GM21723 (cell line): ENCODE measurements around the gene BNIPL.
A peak's percentile ranks its signal among the peaks of the same experiment; 100 is the strongest.

Experiments used
- ATAC-seq: cut with Tn5 transposase; IDR thresholded peaks from one replicate; pipeline ENCODE4 v1.9.1; 2021; ENCODE audit warnings: mild to moderate bottlenecking, moderate library complexity; ENCODE audit not compliant: unreplicated experiment

The BNIPL gene

GRCh38 chr1:151009674-151010345, 26.6 kb upstream of the BNIPL start:
- no peak for ATAC-seq

GRCh38 chr1:151010346-151010726, 26.1 kb upstream of the BNIPL start:
- no peak for ATAC-seq

GRCh38 chr1:151011154-151011850, 25.1 kb upstream of the BNIPL start:
- ATAC-seq = no peak

- no peak for ATAC-seq
These were observed 23.5 kb upstream of the BNIPL start for GRCh38 chr1:151012684-151013471.

GRCh38 chr1:151013518-151013917, 22.9 kb upstream of the BNIPL start:
- ATAC-seq = no peak

GRCh38 chr1:151024540-151025146, 11.7 kb upstream of the BNIPL start:
- ATAC-seq = no peak

- ATAC-seq = no peak
These were observed 9.9 kb upstream of the BNIPL start for GRCh38 chr1:151026460-151026859.

GRCh38 chr1:151032164-151032563, 4.2 kb upstream of the BNIPL start:
- ATAC-seq = no peak

- ATAC-seq = no peak
These were observed 1.2 kb upstream of the BNIPL start for GRCh38 chr1:151035167-151035566.

- no peak for ATAC-seq
These were observed 646 bp downstream of the BNIPL start for GRCh38 chr1:151037032-151037431.

- ATAC-seq = no peak
These were observed 3.1 kb downstream of the BNIPL start for GRCh38 chr1:151039521-151039920.

- no peak for ATAC-seq
These were observed 6.8 kb downstream of the BNIPL start for GRCh38 chr1:151043163-151043562.

GRCh38 chr1:151047591-151047924, 11.2 kb downstream of the BNIPL start, which contains the start of gene C1orf56:
C1orf56 (plus strand) TSS chr1:151047751; CDS start chr1:151047848, 97 bp downstream.
- ATAC-seq = peak; percentile 51

GRCh38 chr1:151047925-151048644, 11.7 kb downstream of the BNIPL start:
- peak; percentile 75 for ATAC-seq

- ATAC-seq = no peak
These were observed 12.3 kb downstream of the BNIPL start for GRCh38 chr1:151048645-151049032.

GRCh38 chr1:151049458-151049857, 13.1 kb downstream of the BNIPL start:
- no peak for ATAC-seq

- ATAC-seq = no peak
These were observed 13.8 kb downstream of the BNIPL start for GRCh38 chr1:151050051-151050688.

GRCh38 chr1:151051356-151052009, 15.1 kb downstream of the BNIPL start:
- no peak for ATAC-seq

- ATAC-seq = no peak
These were observed 18.7 kb downstream of the BNIPL start for GRCh38 chr1:151054971-151055547.
